GM12865 (cell line): ENCODE measurements around the gene PRXL2A.

ENCODE experiments used
- DNase-seq: peaks from one replicate; pipeline ENCODE4 v3.0.0; 2010; ENCODE audit warnings: low read depth
- H3K4me3 ChIP-seq: 2 replicates; pipeline ENCODE4 v1.5.1; 2011; ENCODE audit warnings: mild to moderate bottlenecking, low read depth, low read length, control low read depth
- TF ChIP-seq, protein P1 (sequence below): IDR thresholded peaks from 2 replicates; pipeline ENCODE4 v1.5.1; 2011; ENCODE audit warnings: low read length, control low read depth, low read depth, inconsistent platforms; ENCODE audit not compliant: insufficient read depth; ENCODE audit errors: missing control alignments

The PRXL2A gene

DNA sequence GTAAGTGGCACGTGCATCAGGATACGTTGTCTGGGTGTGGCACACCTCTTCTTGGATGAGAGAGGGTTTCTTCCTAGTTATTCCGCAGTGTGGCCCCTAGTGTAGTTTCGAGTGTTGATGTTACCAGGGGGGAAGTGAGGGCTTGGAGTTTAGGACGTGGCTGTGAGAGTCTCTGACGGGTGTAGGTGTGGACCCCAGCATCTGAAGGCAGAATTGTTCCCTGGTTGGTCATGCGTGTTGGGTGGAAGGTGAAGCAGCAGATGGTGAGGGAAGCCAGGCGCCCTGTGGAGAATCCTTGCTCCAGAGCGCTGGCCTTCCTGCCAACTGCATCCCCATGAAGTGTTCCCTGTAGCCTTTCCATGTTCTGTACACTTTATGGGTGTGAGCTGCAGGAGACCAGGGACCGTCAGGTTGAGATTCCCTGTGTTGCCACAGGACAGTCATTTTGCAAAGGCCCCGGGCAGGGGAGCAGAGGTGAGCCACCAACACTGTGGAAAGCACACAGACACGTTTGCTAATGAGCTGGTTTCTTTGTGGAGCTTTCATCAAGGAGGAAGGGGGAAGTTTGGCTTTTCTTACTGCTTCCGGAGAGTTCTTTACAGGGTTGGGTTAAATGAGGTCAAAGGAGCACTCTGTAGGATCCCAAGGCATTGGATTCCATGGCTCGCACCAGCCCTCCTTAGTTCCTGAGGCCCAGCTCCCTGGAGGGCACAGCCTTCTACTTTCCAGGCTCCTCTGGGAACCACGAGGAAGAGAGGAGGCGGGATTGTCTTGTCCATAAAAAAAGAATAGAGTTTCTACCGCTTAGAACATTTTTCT is 77.8 kb downstream of the PRXL2A start:
- TF ChIP-seq, protein P1, sequence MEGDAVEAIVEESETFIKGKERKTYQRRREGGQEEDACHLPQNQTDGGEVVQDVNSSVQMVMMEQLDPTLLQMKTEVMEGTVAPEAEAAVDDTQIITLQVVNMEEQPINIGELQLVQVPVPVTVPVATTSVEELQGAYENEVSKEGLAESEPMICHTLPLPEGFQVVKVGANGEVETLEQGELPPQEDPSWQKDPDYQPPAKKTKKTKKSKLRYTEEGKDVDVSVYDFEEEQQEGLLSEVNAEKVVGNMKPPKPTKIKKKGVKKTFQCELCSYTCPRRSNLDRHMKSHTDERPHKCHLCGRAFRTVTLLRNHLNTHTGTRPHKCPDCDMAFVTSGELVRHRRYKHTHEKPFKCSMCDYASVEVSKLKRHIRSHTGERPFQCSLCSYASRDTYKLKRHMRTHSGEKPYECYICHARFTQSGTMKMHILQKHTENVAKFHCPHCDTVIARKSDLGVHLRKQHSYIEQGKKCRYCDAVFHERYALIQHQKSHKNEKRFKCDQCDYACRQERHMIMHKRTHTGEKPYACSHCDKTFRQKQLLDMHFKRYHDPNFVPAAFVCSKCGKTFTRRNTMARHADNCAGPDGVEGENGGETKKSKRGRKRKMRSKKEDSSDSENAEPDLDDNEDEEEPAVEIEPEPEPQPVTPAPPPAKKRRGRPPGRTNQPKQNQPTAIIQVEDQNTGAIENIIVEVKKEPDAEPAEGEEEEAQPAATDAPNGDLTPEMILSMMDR: no peak
- H3K4me3 ChIP-seq: no peak overlapping the region

More for the DNA sequence above, 77.8 kb downstream of the PRXL2A start:
- DNase-seq: no peak
